GM18858 (cell line): ENCODE measurements around the gene FBRS.

Source experiments
- ATAC-seq: cut with Tn5 transposase; IDR thresholded peaks from one replicate; pipeline ENCODE4 v1.9.1; 2021; ENCODE audit not compliant: unreplicated experiment

Gene FBRS

GRCh38 chr16:30644334-30644830 is 13.8 kb upstream of the FBRS start:
- ATAC-seq = no peak

GRCh38 chr16:30645727-30646126 is 12.5 kb upstream of the FBRS start:
- ATAC-seq = no peak

- no peak for ATAC-seq
Observed at GRCh38 chr16:30647274-30647571, 11.0 kb upstream of the FBRS start.

GRCh38 chr16:30649725-30650368 is 8.4 kb upstream of the FBRS start:
- no peak for ATAC-seq

GRCh38 chr16:30650369-30651123 is 7.7 kb upstream of the FBRS start, which contains the start of gene PRR14:
Gene PRR14, plus strand, starts transcription at chr16:30650960. Its CDS starts 686 bp downstream, at chr16:30651646.
- ATAC-seq = peak; percentile 56

- ATAC-seq = peak; percentile 27
Observed at GRCh38 chr16:30651124-30652004, 6.9 kb upstream of the FBRS start.

- ATAC-seq = no peak
Observed at GRCh38 chr16:30652005-30652296, 6.3 kb upstream of the FBRS start.

GRCh38 chr16:30652718-30653117 is 5.5 kb upstream of the FBRS start:
- no peak for ATAC-seq

GRCh38 chr16:30654856-30655255 is 3.4 kb upstream of the FBRS start:
- no peak for ATAC-seq

- ATAC-seq = no peak
Observed at GRCh38 chr16:30655815-30656347, 2.4 kb upstream of the FBRS start.

GRCh38 chr16:30656388-30656787 is 1.8 kb upstream of the FBRS start:
- no peak for ATAC-seq

GRCh38 chr16:30656974-30657865 is 1.0 kb upstream of the FBRS start:
- ATAC-seq = no peak

- peak; percentile 33 for ATAC-seq
Observed at GRCh38 chr16:30658731-30659506, 688 bp downstream of the FBRS start.

GRCh38 chr16:30659507-30660423 is 1.5 kb downstream of the FBRS start:
- no peak for ATAC-seq

GRCh38 chr16:30660424-30661261 is 2.4 kb downstream of the FBRS start:
- ATAC-seq = no peak

GRCh38 chr16:30662449-30662848 is 4.2 kb downstream of the FBRS start:
- ATAC-seq = no peak

GRCh38 chr16:30663038-30663437 is 4.8 kb downstream of the FBRS start:
- ATAC-seq = no peak

- no peak for ATAC-seq
Observed at GRCh38 chr16:30663820-30664219, 5.6 kb downstream of the FBRS start.
